Liver (tissue), 9 donors: Measurements from ENCODE around the gene DIPK1C. TPM values are rescaled to one million over a fixed set of nuclear protein-coding genes. Genes with fewer than 3 reads are reported as not detected.

Source experiments
- DNase-seq: peaks from one replicate; pipeline ENCODE4 v3.0.0-alpha.2; 2017; ENCODE audit warnings: low spot score
- H3K27ac ChIP-seq, 2 donors: one replicate each; pipeline ENCODE4 v1.7.0; 2013; ENCODE audit warnings: inconsistent platforms in 2 of 2, low read length in 2 of 2, control low read depth in 1 of 2, low read depth in 1 of 2, mild to moderate bottlenecking in 1 of 2
- H3K27me3 ChIP-seq, 4 donors: one replicate each; pipeline versions ENCODE4 v1.6.1 to v1.7.0; 2013; ENCODE audit warnings: low read length in 3 of 4, inconsistent platforms in 1 of 4, mild to moderate bottlenecking in 1 of 4, moderate library complexity in 1 of 4; ENCODE audit not compliant: control insufficient read depth in 4 of 4, insufficient read depth in 4 of 4
- H3K36me3 ChIP-seq, 4 donors: one replicate each; pipeline versions ENCODE4 v1.6.1 to v1.7.0; 2013; ENCODE audit warnings: low read length in 3 of 4, mild to moderate bottlenecking in 3 of 4, low read depth in 1 of 4, moderate library complexity in 1 of 4; ENCODE audit not compliant: control insufficient read depth in 4 of 4, insufficient read depth in 3 of 4
- H3K4me1 ChIP-seq, 4 donors: one replicate each; pipeline versions ENCODE4 v1.6.1 to v1.7.0; 2013; ENCODE audit warnings: low read length in 3 of 4, mild to moderate bottlenecking in 3 of 4, moderate library complexity in 1 of 4; ENCODE audit not compliant: control insufficient read depth in 4 of 4, insufficient read depth in 4 of 4
- H3K4me3 ChIP-seq, 3 donors: one replicate each; pipeline versions ENCODE4 v1.6.1 to v1.7.0; 2013; ENCODE audit warnings: low read length in 3 of 3, control low read depth in 1 of 3, low read depth in 1 of 3, mild to moderate bottlenecking in 1 of 3
- H3K9ac ChIP-seq, 2 donors: one replicate each; pipeline ENCODE4 v1.7.0; 2013; ENCODE audit warnings: low read length in 2 of 2, mild to moderate bottlenecking in 2 of 2, moderate library complexity in 2 of 2, control low read depth in 1 of 2, low read depth in 1 of 2
- H3K9me3 ChIP-seq, 4 donors: one replicate each; pipeline versions ENCODE4 v1.6.1 to v1.7.0; 2013; ENCODE audit warnings: low read length in 3 of 4; ENCODE audit not compliant: control insufficient read depth in 4 of 4
- EGR1 ChIP-seq, 2 donors: IDR thresholded peaks; 2 replicates each; pipeline ENCODE4 v1.6.1; 2016 to 2018; ENCODE audit warnings: antibody characterized with exemption in 2 of 2, low read depth in 2 of 2
- FOXA2 ChIP-seq: IDR thresholded peaks from 2 replicates; pipeline ENCODE4 v1.6.1; 2016; ENCODE audit warnings: antibody characterized with exemption
- GABPA ChIP-seq, 2 donors: IDR thresholded peaks in 1 of 2; conservative IDR thresholded peaks in 1 of 2; 2 replicates each; pipeline ENCODE4 v1.6.1; 2016; ENCODE audit warnings: antibody characterized with exemption in 2 of 2, mild to moderate bottlenecking in 1 of 2, moderate library complexity in 1 of 2
- HNF4A ChIP-seq, 2 donors: conservative IDR thresholded peaks; 2 replicates each; pipeline ENCODE4 v1.6.1; 2016; ENCODE audit warnings: antibody characterized with exemption in 2 of 2, mild to moderate bottlenecking in 2 of 2
- HNF4G ChIP-seq: IDR thresholded peaks from 2 replicates; pipeline ENCODE4 v1.6.1; 2016; ENCODE audit warnings: antibody characterized with exemption
- MAX ChIP-seq: IDR thresholded peaks from 2 replicates; pipeline ENCODE4 v1.6.1; 2016; ENCODE audit warnings: antibody characterized with exemption
- NR2F2 ChIP-seq: IDR thresholded peaks from 2 replicates; pipeline ENCODE4 v1.6.1; 2016; ENCODE audit warnings: antibody characterized with exemption
- RAD21 ChIP-seq, 2 donors: IDR thresholded peaks; 2 replicates each; pipeline ENCODE4 v1.6.1; 2016; ENCODE audit warnings: antibody characterized with exemption in 2 of 2, mild to moderate bottlenecking in 2 of 2
- REST ChIP-seq: IDR thresholded peaks from 2 replicates; pipeline ENCODE4 v1.6.1; 2016; ENCODE audit warnings: antibody characterized with exemption, mild to moderate bottlenecking
- RXRA ChIP-seq, 2 donors: IDR thresholded peaks; 2 replicates each; pipeline ENCODE4 v1.6.1; 2017 to 2018; ENCODE audit warnings: antibody characterized with exemption in 2 of 2, mild to moderate bottlenecking in 1 of 2
- SP1 ChIP-seq: IDR thresholded peaks from 2 replicates; pipeline ENCODE4 v1.6.1; 2018; ENCODE audit warnings: antibody characterized with exemption, mild to moderate bottlenecking
- TAF1 ChIP-seq: conservative IDR thresholded peaks from 2 replicates; pipeline ENCODE4 v1.6.1; 2016; ENCODE audit warnings: antibody characterized with exemption, mild to moderate bottlenecking
- YY1 ChIP-seq: IDR thresholded peaks from 2 replicates; pipeline ENCODE4 v1.6.1; 2016; ENCODE audit warnings: antibody characterized with exemption, mild to moderate bottlenecking
- WGBS: extraction: QIAGEN DNeasy Blood & Tissue Kit; methylation state at CpG from one replicate; pipeline ENCODE4 v1.1.7; 2013; 5-methylcytosine and 5-hydroxymethylcytosine counted together
- polyA plus RNA-seq, 2 donors: library from polyadenylated mRNA; stranded (reverse) in 1 of 2; unstranded in 1 of 2; fragments of 200-250 nt in 1 of 2; fragments of >200 nt in 1 of 2; fragmentation: Nextera tagmentation in 1 of 2; extraction: Ambion mirVana in 1 of 2; gene quantifications; one replicate each; pipeline versions ENCODE4 v1.2.1 to v1.2.3, GENCODE V29; 2013 to 2015
- total RNA-seq, 2 donors: library from RNA; depleted of rRNA; stranded (reverse); fragments of >200 nt; gene quantifications; one replicate each; pipeline ENCODE4 v1.2.3, GENCODE V29; 2014
- TF ChIP-seq, protein P1 (sequence below): IDR thresholded peaks from 2 replicates; pipeline ENCODE4 v1.6.1; 2016; ENCODE audit warnings: antibody characterized with exemption
- TF ChIP-seq, protein P2 (sequence below): fragments of 150-350 bp; IDR thresholded peaks from 2 replicates; pipeline ENCODE4 v1.5.1; 2017; ENCODE audit warnings: improper control_type of control experiment, low read depth, low read length; ENCODE audit not compliant: missing input control
- donor health status: healthy.
- donor health status: healthy.
- donor health status: healthy.
- donor health status: healthy.
- donor health status: healthy.

Gene DIPK1C
- total and polyA plus RNA-seq, 4 donors: 0.06 to 0.19 (median 0.08) TPM; not detected in 1

GRCh38 chr18:74440808-74441427, 16.2 kb downstream of the DIPK1C start:
- 96% methylated on average over 9 of the region's 9 CpGs for WGBS
- Histone ChIP-seq H3K4me1 (peaks cover 0 to 6% (median 0%) of the 10 kb centered on the region in 4 donors), H3K4me3 (no peak overlapping the region), H3K9ac (no peak overlapping the region), H3K27ac (no peak overlapping the region), H3K36me3 (no peaks in the 10 kb centered on the region), H3K9me3 (no peaks in the 10 kb centered on the region), H3K27me3 (no peaks in the 10 kb centered on the region)
- TF ChIP-seq MAX: no peak
- TF ChIP-seq, protein P1, sequence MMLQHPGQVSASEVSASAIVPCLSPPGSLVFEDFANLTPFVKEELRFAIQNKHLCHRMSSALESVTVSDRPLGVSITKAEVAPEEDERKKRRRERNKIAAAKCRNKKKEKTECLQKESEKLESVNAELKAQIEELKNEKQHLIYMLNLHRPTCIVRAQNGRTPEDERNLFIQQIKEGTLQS: no peak
- TF ChIP-seq HNF4G: no peak
- no peak for TF ChIP-seq SP1
- TF ChIP-seq EGR1 (IDR thresholded peaks at IDR 0.05; ENCODE audit: low read depth in 2 of 2): no peak
- no peak for TF ChIP-seq REST
- TF ChIP-seq, protein P2, sequence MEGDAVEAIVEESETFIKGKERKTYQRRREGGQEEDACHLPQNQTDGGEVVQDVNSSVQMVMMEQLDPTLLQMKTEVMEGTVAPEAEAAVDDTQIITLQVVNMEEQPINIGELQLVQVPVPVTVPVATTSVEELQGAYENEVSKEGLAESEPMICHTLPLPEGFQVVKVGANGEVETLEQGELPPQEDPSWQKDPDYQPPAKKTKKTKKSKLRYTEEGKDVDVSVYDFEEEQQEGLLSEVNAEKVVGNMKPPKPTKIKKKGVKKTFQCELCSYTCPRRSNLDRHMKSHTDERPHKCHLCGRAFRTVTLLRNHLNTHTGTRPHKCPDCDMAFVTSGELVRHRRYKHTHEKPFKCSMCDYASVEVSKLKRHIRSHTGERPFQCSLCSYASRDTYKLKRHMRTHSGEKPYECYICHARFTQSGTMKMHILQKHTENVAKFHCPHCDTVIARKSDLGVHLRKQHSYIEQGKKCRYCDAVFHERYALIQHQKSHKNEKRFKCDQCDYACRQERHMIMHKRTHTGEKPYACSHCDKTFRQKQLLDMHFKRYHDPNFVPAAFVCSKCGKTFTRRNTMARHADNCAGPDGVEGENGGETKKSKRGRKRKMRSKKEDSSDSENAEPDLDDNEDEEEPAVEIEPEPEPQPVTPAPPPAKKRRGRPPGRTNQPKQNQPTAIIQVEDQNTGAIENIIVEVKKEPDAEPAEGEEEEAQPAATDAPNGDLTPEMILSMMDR: no peak
- TF ChIP-seq TAF1: no peak
- TF ChIP-seq HNF4A (conservative IDR thresholded peaks at IDR 0.05): no peak
- TF ChIP-seq YY1: no peak
- TF ChIP-seq FOXA2: no peak
- no peak for TF ChIP-seq GABPA (IDR thresholded peaks at IDR 0.05 in 1 of 2, conservative IDR thresholded peaks at IDR 0.05 in 1 of 2)
- no peak for TF ChIP-seq RAD21 (IDR thresholded peaks at IDR 0.05)
- DNase-seq: no peak

DNA sequence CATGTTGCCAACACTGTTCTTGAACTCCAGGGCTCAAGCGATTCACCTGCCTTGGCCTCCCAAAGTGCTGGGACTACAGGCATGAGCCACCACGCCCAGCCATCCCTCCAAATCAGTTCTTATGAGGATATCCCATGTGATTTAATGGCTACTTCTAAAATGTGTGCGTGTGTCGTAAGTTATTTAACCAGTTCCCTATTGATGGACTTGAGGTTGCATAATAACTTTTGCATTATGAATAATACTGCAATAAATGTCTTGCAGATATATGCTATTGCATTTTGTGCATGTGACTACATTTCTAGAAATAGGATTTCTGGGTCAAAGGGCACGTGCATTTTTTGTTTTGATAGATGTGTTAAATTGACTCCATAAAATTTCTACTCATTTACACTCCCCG, 19.0 kb downstream of the DIPK1C start:
- WGBS: 93% methylated on average over 6 of the region's 6 CpGs
- no peaks in the 10 kb centered on the region for H3K4me1 ChIP-seq
- no peaks in the 10 kb centered on the region for H3K36me3 ChIP-seq
- TF ChIP-seq GABPA (IDR thresholded peaks at IDR 0.05 in 1 of 2, conservative IDR thresholded peaks at IDR 0.05 in 1 of 2): no peak
- TF ChIP-seq FOXA2: no peak
- no peak for TF ChIP-seq REST
- TF ChIP-seq, protein P2: no peak
- no peak for TF ChIP-seq NR2F2
- TF ChIP-seq HNF4G: no peak
- TF ChIP-seq TAF1: no peak
- TF ChIP-seq RXRA (IDR thresholded peaks at IDR 0.05): no peak
- H3K9me3 ChIP-seq: no peaks in the 10 kb centered on the region
- DNase-seq: no peak
- H3K9ac ChIP-seq: no peak overlapping the region
- no peak overlapping the region for H3K4me3 ChIP-seq
- no peaks in the 10 kb centered on the region for H3K27me3 ChIP-seq
- no peak overlapping the region for H3K27ac ChIP-seq
